Embryonic facial prominence (tissue), 1 donor: ENCODE results near the gene GALNT15.

Experiments
- DNase-seq: peaks from one replicate; pipeline ENCODE4 v3.0.0-alpha.2; 2016; ENCODE audit errors: extremely low spot score

Gene GALNT15

DNA sequence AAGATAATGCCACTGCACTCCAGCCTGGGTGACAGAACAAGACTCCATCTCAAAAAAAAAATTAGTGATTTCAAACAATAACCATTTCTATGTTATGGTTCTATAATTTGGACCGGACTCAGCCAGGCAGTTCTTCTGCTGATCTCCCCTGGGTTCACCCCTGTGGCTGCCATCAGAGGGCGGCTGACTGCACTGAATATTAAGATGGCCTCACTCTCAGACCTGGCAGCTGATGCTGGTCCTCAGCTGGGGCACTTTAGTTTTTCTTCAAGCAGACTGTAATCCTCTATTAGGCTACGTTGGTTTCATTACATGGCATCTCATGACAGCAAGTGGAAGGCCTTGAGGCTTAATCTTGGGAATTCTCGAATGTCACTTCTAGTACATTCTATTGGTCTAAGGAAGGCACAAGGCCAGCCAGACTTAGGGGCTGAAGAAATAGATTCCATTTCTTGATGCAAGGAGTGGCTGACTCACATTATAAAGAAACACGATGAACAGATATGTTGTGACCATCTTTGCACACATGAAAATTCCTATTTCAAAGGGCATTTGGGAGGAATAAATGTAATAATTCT is 12.8 kb downstream of the GALNT15 start:
- DNase-seq = no peak

DNA sequence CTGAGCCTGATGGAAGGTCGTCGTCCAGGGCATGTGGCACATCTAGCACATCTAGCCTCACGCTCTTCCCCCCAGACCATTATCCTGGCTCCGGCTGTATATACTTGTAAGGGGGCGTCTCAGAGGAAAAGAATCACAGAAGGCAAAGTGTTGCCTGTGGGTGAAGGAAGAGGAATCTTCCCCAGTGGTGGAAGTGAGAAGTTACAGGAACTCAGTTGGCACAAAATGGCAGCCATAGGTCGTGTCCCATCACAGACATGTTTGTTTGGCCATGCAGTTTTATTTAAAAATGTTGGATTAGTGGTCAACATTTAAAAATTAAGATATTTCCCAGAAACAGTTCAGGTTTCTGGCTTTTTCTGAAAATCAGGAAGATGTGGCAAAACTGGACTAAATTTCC is 13.6 kb downstream of the GALNT15 start:
- DNase-seq = no peak

DNA sequence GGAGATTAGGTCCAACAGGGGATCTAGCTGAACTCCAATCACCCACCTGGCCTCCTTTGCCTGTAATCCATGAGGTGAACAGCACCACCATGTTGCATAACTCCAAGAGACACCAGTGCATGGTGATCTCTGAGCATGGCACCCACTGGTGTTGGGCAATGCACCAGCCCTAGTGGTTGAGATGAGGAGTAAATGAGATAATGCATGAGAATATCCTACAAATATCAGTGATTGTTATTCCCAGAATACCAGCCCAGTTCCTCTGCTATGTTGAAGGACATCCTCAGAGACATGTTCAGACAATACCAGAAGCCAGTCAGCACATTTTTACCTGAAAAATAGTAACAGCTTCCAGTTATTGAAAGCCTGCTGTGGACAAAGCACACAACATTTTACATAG is 14.7 kb downstream of the GALNT15 start:
- no peak for DNase-seq

DNA sequence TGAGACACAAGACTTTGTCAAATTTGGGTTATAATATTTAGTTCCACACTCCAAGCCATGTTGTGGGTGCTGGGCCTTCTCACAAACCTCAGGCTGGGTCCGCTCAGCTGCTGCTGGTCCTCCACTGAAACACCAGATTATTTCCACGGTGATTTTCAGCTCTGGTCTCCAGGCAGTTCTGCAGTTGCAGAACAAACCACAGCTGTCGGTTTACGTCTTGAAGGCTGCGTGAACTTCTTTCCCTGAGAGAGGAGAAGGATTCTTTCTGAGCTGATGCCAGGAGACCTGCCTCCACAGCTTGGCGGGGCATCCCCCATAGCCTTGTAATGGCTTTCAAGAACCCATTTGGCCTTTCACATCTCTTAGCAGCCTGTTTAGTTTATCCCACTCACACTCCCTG is 16.2 kb downstream of the GALNT15 start:
- no peak for DNase-seq

DNA sequence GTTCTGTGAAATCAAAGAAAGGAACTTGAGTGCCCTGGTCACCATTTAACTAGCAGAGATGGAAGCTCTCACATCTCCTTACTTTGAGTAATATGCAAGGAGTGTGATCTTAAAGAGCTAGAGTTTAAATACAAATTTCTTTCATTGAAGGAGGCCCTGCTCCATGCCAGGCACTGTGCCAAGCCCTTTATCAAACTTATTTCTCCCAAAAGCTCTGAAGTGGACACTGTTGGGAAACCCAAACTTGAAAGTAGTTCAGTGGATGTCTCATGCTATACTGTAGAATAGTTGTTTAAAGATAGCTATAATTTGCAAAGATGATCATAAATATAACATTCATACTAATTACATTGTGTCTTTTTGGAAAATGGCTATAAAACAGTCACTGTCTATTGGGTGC is 17.1 kb downstream of the GALNT15 start:
- DNase-seq = no peak

DNA sequence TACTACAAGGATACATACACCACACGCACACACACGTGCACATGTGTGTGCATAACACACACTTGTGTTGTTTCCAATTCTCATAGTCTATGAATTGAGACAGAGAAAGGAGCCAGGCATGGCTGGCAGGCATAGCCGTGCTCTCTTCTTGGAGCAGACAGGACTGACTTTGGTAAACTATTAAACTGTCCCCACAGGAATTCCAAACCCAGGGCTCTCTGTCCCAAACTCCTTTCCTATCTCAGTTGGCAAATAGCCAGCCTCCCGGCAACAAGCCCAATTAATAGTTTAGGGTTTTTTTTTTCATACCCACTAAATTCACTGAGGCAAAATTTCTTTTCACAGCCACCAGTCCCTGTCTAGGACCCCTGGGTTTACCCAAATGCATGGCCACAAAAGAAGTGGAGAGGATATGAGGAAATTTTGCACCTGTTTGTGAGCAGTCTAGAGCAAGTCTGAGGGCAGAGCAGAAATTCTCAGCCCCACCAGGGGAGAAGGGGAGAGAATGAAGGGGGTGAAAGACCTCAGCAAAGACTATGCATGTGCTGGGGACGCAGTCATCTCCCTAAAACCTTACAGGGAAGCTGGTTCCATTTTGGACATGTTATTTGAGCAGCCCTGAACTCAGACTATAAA is 17.8 kb downstream of the GALNT15 start:
- no peak for DNase-seq

DNA sequence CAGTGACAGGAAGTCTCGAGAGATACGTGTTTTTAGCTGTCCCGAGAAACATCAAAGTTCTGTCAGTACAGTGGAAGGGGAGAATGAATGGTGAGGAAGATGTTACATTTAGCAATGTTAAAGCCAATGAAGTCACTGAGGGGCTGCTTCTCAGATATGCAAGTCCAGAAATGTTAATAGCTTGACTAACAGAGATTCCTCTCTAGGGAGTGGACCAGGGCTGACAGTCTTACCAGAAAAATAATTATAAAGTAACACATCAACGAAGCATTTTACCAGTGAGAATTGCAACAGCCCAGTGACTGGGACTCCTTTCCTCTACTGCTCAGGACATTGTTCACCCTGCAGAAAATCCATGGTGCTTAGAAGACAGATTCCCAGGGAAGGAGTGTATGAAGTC is 23.9 kb downstream of the GALNT15 start:
- no peak for DNase-seq

DNA sequence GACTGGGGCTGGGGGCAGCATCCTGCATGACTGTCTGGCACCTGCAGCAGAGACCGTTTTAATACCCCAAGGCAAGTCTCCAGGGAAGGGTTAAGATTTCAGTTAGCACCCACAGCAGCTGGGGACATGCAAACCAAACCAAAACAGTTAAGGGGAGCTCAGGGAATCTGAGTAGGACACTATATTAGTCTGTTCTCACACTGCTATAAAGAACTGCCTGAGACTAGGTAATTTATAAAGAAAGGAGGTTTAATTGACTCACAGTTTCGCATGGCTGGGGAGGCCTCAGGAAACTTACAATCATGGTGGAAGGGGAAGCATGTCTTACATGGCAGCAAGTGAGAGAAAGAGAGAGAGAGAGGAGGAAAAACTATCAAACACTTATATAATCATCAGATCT is 25.3 kb downstream of the GALNT15 start:
- no peak for DNase-seq

DNA sequence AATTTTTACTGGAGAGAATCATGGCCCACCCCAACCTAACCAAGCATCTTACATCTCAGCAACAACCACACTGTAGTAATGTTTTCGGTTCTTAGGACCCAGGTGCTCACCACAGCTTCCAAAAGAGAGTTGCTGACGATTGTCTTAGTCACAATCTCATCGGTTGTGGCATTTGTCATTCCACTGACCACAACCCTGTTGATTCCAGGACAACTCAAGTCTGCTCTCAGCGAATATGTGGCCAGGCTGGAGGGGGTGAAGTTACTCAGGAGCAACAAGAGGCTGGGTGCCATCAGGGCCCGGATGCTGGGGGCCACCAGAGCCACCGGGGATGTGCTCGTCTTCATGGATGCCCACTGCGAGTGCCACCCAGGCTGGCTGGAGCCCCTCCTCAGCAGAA is 25.9 kb downstream of the GALNT15 start:
- no peak for DNase-seq

DNA sequence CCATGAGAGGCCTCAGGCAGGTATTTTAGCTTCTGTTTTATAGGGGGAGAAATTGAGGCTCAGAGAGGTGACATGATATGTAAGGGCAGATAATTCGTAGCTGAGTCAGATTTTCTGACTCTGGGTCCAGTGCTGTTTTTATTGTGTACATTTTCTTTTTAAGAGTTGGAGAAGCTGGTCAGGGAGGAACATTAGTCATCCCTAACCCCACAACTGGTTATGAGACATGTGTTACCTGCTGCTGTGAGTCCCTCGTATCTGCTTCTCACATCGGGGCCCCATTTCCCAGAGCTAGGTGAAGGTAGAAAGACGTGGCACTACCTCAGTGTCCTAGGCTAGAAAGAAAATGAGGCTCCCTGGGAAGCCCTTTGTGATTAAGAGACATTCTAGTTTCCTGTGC is 28.6 kb downstream of the GALNT15 start:
- DNase-seq = no peak

DNA sequence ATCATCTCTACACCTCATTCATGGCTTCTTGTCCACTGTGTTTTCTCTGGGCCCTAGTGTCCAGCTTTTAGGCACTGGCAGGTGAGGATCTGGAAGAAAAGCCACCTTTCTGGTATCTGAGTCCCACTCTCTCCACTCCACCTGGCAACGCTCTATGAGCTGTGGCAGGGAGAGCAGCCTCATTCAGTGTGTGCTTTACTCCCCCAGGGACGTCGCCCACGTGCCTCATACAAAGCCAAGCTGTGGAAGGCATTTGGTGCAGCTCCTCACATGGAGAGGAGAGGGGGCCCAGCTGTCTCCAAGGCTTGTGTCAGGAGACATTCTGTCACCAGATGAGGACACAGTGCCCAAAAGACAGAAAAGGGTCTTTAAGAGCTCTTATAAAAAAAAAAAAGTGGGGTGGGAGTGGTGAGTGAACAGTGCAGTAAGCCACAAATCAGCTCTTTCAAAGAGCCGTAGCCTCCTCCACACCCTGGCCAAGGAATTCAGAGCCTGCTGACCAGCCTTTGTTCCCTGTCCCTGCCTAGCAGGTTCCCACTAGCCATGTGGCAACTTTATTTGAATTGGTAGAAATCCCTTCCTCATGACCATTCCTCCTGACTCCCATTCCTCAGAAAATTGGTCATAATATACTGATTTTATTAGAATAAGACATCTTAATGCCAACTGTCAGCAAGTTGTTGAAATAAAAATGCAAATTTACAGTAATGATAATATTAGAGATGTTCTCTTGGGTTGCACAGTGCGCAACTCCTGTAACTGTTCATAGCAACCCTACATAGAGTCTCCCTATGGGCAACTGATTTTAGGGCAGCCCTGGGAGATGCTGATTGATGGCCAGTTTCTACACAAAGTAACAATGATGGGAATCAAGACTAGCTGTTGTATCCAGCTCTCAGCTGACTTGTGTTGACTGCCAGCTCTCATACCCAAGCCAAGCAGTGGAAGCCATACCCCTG is 29.5 kb downstream of the GALNT15 start:
- no peak for DNase-seq

DNA sequence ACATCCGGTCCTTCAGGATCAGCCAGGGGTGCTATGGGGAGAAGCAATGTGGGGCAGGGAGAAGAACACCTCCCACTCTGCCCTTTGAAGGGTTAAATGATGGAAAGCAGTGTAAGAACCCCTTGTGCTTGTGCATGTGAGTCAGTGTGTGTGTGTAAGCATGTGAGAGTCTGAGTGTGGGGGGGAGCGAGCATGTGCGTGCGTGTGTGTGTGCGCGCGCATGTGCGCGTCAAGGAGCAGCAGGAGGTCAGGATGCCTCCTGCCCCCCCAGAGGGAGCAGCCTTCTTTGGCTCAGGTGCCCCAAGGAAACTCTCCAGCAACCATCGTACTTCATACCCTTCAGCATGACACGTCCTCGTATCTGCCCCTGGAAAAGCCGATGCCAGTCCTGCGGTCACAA is 30.3 kb downstream of the GALNT15 start:
- no peak for DNase-seq

DNA sequence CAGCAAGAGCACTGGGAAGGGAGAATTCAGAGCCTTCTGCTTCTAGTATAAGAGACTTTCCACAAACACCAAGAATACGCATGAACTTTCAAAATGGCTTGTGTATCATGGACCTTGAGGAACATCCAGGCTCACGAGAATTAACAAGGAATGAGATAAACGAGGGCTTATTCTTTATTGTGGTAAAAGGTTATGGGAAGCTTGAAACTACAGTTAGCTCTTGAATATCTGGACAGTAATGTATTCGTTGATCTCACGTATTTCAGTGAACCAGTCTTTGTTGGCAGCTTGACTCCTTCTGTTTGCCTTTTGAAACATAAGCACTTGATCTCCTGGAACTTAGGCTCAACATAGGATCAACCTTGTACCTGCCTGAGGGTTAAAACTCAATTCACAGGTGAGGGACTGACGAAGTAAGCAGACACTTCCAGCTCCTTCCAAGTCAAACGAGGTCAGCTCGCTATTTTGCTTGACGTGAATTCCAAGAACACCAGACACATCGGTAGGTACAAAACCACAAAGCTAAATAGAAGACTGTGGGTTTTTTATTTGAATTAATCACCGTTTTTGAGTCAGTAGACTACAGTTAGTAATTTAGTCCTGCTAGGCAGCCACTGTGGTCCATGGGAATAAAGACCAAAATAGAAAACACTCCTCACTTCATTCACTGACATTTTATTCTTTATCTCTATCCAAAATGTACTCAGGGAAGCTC is 30.8 kb downstream of the GALNT15 start:
- no peak for DNase-seq

DNA sequence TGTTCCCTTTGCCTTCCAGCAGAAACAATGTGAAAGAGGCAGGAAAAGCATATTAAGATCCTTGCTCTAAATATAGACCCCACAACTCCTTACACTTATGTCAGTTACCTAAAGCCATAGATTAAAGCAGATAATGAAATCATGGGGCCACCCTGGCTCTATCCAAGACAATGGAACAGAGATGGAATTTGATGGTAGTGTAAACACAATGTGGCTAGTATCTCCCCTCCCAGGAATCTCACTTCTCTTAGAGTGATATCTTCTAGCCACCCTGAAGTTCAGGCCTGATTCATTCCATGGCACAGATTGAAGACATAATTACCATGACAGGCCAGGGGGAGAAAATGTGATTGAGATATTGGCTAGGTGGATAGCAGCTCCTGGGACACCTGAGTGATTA is 32.6 kb downstream of the GALNT15 start:
- no peak for DNase-seq

DNA sequence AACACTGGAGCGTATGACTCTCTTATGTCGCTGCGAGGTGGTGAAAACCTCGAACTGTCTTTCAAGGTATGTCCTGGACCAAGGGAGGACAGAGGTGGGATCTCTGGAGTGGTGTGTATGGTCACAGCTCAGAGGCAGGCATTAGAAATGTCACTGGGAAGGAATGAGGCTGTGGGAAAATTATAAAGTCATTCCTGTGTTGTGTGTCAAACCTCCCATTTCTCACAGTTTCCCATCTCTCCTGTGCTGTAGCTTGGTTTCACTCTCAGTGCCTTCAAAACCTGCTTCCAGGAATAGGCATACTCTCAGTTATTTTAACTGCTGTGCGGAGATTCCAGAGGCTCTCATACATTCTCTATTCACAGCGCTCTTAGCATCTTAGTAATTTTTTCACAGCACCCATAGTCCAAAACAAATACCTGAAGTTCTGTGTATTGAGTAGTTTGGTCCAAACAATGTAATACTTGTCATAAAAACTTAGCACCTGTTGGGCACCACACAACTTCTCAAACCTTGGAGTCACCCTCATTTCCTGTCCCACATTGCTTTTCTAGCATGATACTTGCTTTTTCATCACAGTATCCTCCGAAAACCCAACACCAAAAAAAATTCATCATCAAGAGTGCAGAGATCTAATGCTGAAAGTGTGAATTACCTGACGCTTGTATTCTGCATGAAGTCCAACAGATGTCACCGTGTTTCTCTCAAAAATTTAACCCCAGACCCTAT is 36.9 kb downstream of the GALNT15 start:
- no peak for DNase-seq

DNA sequence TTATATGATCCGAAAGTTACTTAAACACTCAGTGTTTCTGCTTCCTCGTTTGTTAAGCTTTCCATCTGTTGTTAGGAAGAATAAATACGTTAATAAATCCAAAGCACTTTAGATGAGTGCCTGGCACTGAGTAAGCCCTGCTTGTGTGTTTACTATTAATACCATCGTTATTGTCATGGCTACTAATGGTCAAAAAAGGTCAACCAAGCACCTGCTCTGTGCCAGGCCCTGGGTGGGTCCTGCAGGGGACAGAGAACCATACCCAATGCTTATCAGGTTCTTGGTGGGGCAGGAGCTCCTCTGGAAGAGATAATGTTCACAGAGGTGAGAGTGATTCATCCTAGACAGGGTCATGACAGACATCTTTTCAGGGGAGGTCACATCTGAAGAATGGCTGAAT is 39.9 kb downstream of the GALNT15 start:
- no peak for DNase-seq

DNA sequence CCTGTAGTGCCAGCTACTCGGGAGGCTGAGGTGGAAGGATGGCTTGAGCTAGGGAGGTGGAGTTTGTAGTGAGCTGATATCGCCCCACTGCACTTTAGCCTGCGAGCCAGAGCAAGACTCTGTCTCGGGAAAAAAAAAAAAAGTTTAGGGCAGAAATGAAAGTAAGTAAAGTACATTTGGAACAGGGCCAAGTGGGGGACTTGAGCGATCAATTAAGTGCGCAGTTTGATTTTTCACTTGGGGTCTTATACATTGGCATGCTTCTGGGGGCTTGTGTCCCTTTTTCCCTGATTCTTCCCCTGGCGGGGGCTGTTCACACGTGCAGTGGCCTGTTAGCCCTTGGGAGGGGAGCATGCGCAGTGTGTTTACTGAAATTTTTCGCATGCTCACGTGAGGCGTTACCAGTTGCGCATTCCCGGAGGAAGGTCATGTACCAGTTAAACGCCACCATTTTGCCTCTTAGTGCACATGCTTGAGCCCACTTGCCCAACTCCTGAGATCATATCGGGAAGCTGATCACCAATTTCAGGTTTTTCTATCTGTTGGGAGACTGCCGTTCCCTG is 42.0 kb downstream of the GALNT15 start:
- DNase-seq = no peak

DNA sequence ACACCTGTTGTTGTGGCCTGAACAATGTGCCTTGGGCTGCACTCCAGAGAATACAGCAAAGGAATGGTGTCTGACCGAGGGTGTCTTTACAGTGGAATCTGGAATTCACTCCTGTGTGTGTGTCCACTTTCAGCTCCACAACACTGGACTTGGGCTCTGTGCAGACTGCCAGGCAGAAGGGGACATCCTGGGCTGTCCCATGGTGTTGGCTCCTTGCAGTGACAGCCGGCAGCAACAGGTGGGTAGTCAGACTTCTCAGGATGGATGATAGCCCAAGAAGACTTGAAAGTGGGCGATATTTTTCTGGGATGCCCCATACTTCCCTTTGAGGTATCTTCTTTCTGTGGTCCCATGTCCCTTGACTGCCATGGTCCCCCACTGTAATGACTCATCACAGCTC is 45.3 kb downstream of the GALNT15 start:
- no peak for DNase-seq

DNA sequence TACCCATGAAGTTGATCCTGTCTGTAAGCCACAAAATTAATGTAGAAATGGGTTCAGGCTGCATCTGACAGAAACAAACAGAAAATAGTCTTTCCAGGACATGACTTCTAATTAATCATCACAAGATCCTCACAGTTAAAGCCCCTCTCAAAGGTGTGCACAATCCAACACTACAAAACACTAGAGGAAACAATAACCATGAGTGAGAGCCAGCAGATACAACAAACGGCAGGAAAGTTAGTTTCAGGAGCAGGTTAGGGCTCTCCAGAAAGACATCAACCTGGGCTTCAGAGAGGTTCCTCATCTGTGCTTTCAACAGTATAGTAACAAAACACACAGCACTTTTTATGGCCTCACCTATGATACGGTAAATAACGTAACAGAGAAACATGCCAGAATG is 47.5 kb downstream of the GALNT15 start:
- no peak for DNase-seq

DNA sequence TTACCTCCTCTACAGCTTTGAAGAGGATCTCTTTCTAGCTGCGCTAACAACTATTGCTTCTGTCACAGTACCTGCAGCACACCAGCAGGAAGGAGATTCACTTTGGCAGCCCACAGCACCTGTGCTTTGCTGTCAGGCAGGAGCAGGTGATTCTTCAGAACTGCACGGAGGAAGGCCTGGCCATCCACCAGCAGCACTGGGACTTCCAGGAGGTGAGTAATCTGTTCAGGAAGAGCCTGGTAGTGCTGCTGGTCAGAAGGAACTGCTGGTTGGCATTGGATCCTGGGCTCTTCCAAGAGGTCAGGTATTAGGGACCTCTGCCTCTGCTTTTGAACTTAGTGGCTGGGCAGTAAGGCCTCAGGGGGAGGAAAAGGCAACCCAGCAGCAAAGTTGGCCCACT is 48.1 kb downstream of the GALNT15 start:
- DNase-seq = no peak

DNA sequence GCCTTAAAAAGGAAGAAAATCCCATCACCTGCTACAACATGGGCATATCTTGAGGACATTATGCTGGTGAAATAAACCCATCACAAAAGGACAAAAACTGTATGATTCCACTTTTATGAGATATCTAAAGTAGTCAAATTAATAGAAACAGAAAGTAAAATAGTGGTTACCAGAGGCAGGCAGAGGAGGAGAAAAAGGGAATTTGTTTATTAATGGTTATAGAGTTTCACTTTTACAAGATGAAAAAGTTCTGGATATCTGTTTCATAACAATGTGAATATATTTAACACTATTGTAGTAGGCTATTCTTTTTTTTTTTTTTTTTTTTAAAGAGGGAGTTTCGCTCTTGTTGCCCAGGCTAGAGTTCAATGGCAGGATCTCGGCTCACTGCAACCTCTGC is 49.8 kb downstream of the GALNT15 start:
- DNase-seq = no peak
